GM21515 (cell line): ENCODE measurements around the gene C15orf62.

ENCODE experiments used
- ATAC-seq: cut with Tn5 transposase; IDR thresholded peaks from one replicate; pipeline ENCODE4 v1.9.1; 2021; ENCODE audit not compliant: unreplicated experiment

The C15orf62 gene

GRCh38 chr15:40754883-40755811 lies 14.6 kb upstream of the C15orf62 start, which contains the start of gene RMDN3:
Gene RMDN3 (minus strand): TSS chr15:40755254. CDS start chr15:40754783, 471 bp downstream.
- peak; percentile 80 for ATAC-seq

- no peak for ATAC-seq
These were observed 14.0 kb upstream of the C15orf62 start for GRCh38 chr15:40755812-40756208.

GRCh38 chr15:40756938-40757337 lies 12.8 kb upstream of the C15orf62 start:
- no peak for ATAC-seq

- ATAC-seq, result no peak
These were observed 9.8 kb upstream of the C15orf62 start for GRCh38 chr15:40759961-40760360.

- ATAC-seq, result peak; percentile 11
These were observed 6.6 kb upstream of the C15orf62 start for GRCh38 chr15:40762919-40763800.

GRCh38 chr15:40763801-40764628 lies 5.8 kb upstream of the C15orf62 start, which contains the start of gene GCHFR:
Gene GCHFR (plus strand): TSS chr15:40764068. CDS start chr15:40764181, 113 bp downstream.
- ATAC-seq, result peak; percentile 52

GRCh38 chr15:40764629-40765103 lies 5.1 kb upstream of the C15orf62 start:
- ATAC-seq, result no peak

- ATAC-seq, result no peak
These were observed 3.5 kb upstream of the C15orf62 start for GRCh38 chr15:40766194-40766815.

- ATAC-seq, result no peak
These were observed 2.6 kb upstream of the C15orf62 start for GRCh38 chr15:40766906-40767837.

GRCh38 chr15:40767838-40768500 lies 1.8 kb upstream of the C15orf62 start:
- ATAC-seq, result no peak

GRCh38 chr15:40768521-40769273 lies 1.1 kb upstream of the C15orf62 start:
- ATAC-seq, result no peak

GRCh38 chr15:40770147-40770721 lies 454 bp downstream of the C15orf62 start:
- ATAC-seq, result no peak

GRCh38 chr15:40771242-40771641 lies 1.5 kb downstream of the C15orf62 start:
- ATAC-seq, result no peak

- no peak for ATAC-seq
These were observed 2.2 kb downstream of the C15orf62 start for GRCh38 chr15:40772014-40772413.

GRCh38 chr15:40773496-40773895 lies 3.7 kb downstream of the C15orf62 start:
- ATAC-seq, result no peak

- no peak for ATAC-seq
These were observed 4.1 kb downstream of the C15orf62 start for GRCh38 chr15:40773902-40774301.

GRCh38 chr15:40775007-40775406 lies 5.2 kb downstream of the C15orf62 start:
- ATAC-seq, result no peak
